Activated naive CD4-positive, alpha-beta T cell treated with anti-CD3 and anti-CD28 coated beads, Interleukin-2, amount 50 U/mL, for 24 hours (primary cell): ENCODE results near the gene BICD1.

ENCODE experiments used
- H3K27ac Mint-ChIP-seq: one replicate; pipeline ENCODE4 v1.8.0; 2021; ENCODE audit warnings: mild to moderate bottlenecking, mixed read lengths
- H3K27me3 Mint-ChIP-seq: one replicate; pipeline ENCODE4 v1.8.0; 2021; ENCODE audit warnings: mixed read lengths
- H3K36me3 Mint-ChIP-seq: one replicate; pipeline ENCODE4 v1.8.0; 2021; ENCODE audit warnings: mixed read lengths
- H3K4me1 Mint-ChIP-seq: one replicate; pipeline ENCODE4 v1.8.0; 2021; ENCODE audit warnings: mixed read lengths
- H3K4me3 Mint-ChIP-seq: one replicate; pipeline ENCODE4 v1.8.0; 2021; ENCODE audit warnings: mild to moderate bottlenecking, mixed read lengths
- H3K9me3 Mint-ChIP-seq: one replicate; pipeline ENCODE4 v1.8.0; 2021; ENCODE audit warnings: mixed read lengths

BICD1 gene

DNA sequence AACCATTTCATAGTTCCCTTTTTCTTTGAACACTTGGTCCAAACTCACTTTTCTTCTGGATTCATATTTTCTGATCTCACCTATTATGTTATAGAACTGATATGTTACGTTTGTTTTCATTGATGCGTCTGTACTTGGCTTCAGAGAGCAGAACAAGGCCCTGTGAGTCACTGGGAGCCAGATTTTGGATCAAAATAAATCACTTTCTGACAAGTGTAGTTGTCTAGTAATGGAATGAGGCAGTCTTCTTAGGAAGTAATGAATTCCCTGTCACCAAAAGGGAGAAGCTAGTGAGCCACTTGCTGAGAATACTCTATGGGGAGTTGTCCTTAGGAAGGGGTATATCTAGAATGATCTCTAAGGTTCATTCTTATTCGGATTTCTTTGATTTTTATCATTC is 10.2 kb downstream of the BICD1 start:
- H3K4me1 Mint-ChIP-seq, result peaks cover 20% of the 10 kb centered on the region
- no peak overlapping the region for H3K27ac Mint-ChIP-seq
- H3K9me3 Mint-ChIP-seq, result no peaks in the 10 kb centered on the region
- peaks cover 17% of the 10 kb centered on the region for H3K36me3 Mint-ChIP-seq
- H3K27me3 Mint-ChIP-seq, result no peaks in the 10 kb centered on the region
- H3K4me3 Mint-ChIP-seq, result no peak overlapping the region

DNA sequence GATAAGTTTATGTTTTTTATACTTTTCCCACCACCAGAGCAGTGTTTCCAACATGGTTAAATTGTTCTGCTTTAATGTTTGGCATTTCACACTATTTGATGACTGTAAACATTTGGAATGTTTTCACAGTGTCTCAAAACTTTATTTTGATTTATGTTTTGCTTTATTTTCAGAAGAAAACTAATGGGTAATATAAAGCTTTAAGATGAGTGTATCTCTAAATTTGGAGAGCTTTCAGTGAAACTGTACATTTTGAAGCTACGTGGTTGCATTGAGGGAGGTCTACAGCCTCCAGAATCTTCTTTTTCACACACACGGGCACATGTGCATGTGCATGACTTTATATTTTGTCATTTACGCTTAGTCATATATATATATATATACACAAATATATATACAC is 10.7 kb downstream of the BICD1 start:
- Mint-ChIP-seq H3K9me3 (no peaks in the 10 kb centered on the region), H3K4me1 (peaks cover 20% of the 10 kb centered on the region), H3K27ac (no peak overlapping the region), H3K27me3 (no peaks in the 10 kb centered on the region), H3K4me3 (no peak overlapping the region), H3K36me3 (peaks cover 16% of the 10 kb centered on the region)

DNA sequence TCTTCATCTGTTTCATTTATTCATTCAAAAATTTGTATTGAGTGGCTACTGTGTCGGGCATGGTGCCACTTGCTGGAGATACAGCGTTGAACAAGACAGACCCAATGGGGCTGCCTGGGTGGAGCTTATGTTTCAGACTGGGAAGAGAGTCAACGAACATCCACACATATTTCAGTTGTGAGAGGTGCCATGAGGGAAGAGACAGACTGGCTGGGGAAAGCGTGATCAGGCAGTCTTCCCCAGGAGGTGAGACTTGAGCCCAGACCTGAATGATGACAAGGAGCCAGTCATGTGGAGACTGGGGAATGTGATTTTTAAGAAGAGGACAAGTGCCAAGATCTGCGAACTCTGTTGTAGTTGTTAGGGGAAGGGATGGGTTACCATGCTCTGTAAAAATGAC is 12.2 kb downstream of the BICD1 start:
- no peaks in the 10 kb centered on the region for H3K27me3 Mint-ChIP-seq
- no peak overlapping the region for H3K27ac Mint-ChIP-seq
- peaks cover 12% of the 10 kb centered on the region for H3K36me3 Mint-ChIP-seq
- peaks cover 17% of the 10 kb centered on the region for H3K4me1 Mint-ChIP-seq
- no peaks in the 10 kb centered on the region for H3K9me3 Mint-ChIP-seq
- H3K4me3 Mint-ChIP-seq, result no peak overlapping the region

DNA sequence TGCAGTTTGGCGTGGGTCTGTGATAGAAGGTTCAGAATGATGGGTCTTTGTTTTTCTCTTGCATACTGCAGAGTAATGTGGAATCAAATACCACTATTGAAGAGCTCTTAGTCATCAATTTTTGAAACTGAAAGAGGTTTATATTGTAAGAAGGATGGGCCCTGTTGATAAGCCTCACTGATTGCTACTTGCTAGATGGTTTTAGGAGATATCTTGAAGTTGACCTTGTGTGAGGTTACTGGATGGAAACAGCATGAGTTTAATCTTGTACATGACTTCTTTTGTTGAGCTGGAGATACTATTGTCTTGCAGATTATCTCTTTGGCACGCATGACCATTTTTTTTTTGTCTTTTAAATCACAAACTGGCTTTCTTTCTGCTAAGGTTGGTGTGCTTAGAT is 13.8 kb downstream of the BICD1 start:
- Mint-ChIP-seq H3K27me3 (no peaks in the 10 kb centered on the region), H3K4me1 (peaks cover 11% of the 10 kb centered on the region), H3K4me3 (no peak overlapping the region)

DNA sequence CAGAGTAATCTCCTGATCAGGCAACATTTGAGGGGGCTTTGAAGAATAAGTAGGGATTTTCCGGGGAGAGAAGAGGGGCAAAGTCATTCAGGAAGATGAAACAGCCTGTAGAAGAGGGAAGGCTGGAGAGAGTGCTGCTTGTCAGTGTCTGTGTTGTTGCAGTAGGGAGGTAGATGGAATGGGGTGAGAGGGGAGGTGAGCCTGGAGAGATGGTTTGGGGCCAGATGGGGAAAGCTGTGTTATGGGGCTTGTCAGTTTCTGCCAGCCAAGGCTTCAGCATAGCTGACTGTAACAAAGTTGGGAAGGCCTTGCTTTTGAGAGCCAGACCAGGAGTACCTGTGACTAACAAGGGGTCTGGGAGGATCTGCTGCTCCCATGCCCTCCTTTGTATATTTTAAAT is 18.0 kb downstream of the BICD1 start:
- Mint-ChIP-seq H3K4me3 (no peak overlapping the region), H3K9me3 (no peaks in the 10 kb centered on the region), H3K27ac (no peak overlapping the region), H3K27me3 (no peaks in the 10 kb centered on the region), H3K4me1 (peaks cover 10% of the 10 kb centered on the region), H3K36me3 (peaks cover 9% of the 10 kb centered on the region)

More for the DNA sequence above, 13.8 kb downstream of the BICD1 start:
- Mint-ChIP-seq H3K9me3 (no peaks in the 10 kb centered on the region), H3K36me3 (peaks cover 12% of the 10 kb centered on the region), H3K27ac (no peak overlapping the region)

DNA sequence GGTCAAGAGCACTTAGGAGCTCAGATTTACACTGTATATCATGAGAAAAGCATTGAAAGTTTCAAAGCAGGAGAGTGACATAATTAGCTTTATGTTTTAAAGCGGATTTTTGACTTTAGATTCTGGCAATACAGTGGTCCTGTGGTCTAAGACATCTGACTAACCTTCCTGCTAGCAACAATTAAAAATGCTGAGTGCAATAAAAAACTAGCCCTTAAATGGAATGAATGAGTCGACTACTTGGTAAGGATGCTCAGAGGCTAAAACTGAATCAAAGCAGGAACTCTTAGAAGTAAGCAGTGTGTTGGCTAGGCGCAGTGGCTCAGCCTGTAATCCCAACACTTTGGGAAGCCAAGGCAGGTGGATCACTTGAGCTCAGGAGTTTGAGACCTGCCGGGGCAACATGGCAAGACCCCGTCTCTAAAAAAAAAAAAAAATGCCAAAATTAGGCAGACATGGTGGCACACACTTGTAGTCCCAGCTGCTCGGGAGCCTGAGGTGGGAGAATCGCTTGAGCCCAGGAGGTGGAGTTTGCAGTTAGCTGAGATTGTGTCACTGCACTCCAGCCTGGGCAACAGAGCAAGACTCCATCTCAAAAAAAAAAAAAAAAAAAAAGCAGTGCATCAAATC is 18.9 kb downstream of the BICD1 start:
- Mint-ChIP-seq H3K4me1 (peaks cover 5% of the 10 kb centered on the region), H3K36me3 (peaks cover 5% of the 10 kb centered on the region), H3K4me3 (no peak overlapping the region), H3K27ac (no peak overlapping the region), H3K27me3 (no peaks in the 10 kb centered on the region), H3K9me3 (no peaks in the 10 kb centered on the region)

DNA sequence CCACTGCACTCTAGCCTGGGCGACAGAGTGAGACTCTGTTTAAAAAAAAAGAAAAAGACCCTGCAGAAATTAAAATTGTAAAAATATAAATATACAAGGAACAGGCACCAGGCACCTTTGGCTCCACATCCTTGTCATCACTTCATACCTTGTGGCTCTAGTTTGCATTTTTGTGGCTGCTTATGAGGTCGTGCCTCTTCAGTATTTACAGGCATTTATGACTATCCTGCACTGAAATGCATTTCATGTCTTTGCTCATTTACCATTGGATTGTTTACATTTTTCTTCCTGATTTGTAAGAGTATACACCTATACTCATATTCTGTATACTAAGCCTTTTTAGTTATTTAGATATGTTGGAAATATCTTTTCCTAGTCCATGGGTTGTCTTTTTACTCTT is 20.1 kb downstream of the BICD1 start:
- H3K27ac Mint-ChIP-seq, result peak overlapping the region; percentile 55

DNA sequence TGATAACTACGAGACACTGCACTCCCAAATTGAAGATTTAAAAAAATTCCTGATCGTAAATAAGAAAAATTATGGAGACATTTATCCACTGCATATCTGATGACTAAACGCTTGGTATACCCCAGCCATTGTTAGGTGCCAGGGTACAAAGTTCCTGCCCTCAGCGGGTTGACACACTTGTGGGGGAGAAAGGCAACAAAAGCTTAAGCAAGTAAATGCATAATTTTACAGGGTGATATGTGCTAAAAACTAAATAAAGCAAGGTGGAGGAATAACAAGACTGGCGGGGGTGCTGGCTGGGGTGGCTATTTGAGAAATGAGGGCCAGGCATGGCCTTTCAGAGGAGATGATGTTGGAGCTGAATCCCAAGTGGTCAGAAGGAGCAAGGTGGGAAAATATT is 25.0 kb downstream of the BICD1 start:
- H3K36me3 Mint-ChIP-seq, result peaks cover 4% of the 10 kb centered on the region
- H3K27ac Mint-ChIP-seq, result no peak overlapping the region
- peaks cover 24% of the 10 kb centered on the region for H3K4me1 Mint-ChIP-seq
- H3K27me3 Mint-ChIP-seq, result no peaks in the 10 kb centered on the region
- no peak overlapping the region for H3K4me3 Mint-ChIP-seq
- H3K9me3 Mint-ChIP-seq, result no peaks in the 10 kb centered on the region

More for the DNA sequence above, 20.1 kb downstream of the BICD1 start:
- peaks cover 3% of the 10 kb centered on the region for H3K4me1 Mint-ChIP-seq
- no peaks in the 10 kb centered on the region for H3K27me3 Mint-ChIP-seq
- peaks cover 4% of the 10 kb centered on the region for H3K36me3 Mint-ChIP-seq
- no peak overlapping the region for H3K4me3 Mint-ChIP-seq
- no peaks in the 10 kb centered on the region for H3K9me3 Mint-ChIP-seq

DNA sequence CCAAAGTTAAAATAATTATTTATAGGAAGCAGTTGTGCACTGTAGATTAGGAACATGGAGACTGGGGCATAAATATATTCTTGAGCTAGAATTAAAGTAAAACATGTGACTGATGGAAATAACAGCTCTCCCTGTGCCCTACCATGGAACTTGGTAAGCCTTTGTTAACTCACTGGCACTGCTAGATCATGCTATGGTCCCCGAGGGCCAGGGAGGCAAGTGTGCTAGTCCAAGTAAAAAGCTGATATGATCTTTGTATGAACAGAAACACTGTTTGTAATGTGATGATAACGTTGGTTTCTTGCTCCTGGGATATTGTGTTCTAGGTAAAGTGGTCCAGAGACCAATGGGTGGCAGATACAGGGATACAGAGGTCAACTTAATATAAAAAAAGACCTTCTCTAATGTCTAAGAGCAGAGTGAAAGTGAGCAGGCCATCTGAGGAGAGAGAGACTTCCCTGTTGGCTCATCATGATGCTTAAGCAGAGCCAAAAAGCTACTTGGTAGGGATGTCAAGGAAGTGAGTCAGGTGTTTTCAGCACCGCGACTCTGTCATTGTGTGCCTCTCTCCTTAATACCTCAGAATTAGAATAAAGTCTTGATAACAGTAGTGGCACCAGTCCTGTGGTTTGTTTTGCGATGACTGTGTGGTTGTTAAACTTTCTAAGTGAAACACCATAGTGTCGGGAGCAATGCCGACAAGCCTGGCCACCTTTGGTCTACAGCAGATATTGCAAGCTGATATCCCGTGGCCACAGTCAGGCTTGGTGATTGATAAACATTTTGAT is 27.6 kb downstream of the BICD1 start:
- Mint-ChIP-seq H3K27me3 (no peaks in the 10 kb centered on the region), H3K4me1 (peaks cover 28% of the 10 kb centered on the region), H3K9me3 (no peaks in the 10 kb centered on the region), H3K27ac (peak overlapping the region; percentile 60), H3K4me3 (no peak overlapping the region), H3K36me3 (peaks cover 4% of the 10 kb centered on the region)

DNA sequence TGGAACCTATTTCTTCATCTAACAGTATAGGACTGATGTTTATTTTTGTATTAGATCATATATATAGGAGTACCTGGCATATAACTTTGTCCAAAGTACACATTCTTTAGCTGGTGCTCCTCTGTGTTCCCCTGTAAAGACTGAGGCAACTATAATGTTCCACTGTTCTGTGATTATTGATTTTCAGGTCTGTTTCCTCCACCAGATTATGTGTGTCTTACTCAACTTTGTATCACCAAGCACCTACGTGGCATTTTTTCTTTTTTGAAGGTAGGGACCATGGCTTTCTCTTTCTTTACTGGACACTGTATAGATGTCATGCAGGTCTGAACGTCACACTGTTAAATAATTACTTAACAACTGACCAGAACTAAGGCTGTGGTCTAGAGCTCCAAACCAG is 29.3 kb downstream of the BICD1 start:
- no peaks in the 10 kb centered on the region for H3K27me3 Mint-ChIP-seq
- no peaks in the 10 kb centered on the region for H3K9me3 Mint-ChIP-seq
- peaks cover 41% of the 10 kb centered on the region for H3K4me1 Mint-ChIP-seq
- H3K4me3 Mint-ChIP-seq, result no peak overlapping the region
- no peak overlapping the region for H3K27ac Mint-ChIP-seq
- H3K36me3 Mint-ChIP-seq, result no peaks in the 10 kb centered on the region

DNA sequence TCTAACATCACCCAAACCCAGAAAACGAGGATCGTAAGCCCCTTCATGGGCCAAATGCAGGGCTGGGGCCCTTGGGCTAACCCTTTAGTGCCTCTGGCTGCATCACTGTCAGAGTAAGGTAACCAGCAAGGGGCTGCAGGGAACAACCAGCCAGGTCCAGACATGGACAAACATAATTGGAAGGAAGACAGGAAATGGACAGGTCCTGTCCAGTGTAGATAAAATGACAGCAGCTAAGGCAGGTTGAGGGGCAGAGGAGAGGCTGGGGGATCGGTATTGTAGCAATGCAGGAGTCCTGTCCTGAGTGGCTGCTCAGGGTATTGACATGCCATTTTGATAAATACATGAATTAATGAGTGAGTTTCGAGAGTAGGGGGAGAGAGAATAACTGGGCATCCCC is 29.8 kb downstream of the BICD1 start:
- H3K4me1 Mint-ChIP-seq, result peaks cover 41% of the 10 kb centered on the region
- H3K36me3 Mint-ChIP-seq, result no peaks in the 10 kb centered on the region
- no peak overlapping the region for H3K27ac Mint-ChIP-seq
- no peak overlapping the region for H3K4me3 Mint-ChIP-seq
- no peaks in the 10 kb centered on the region for H3K27me3 Mint-ChIP-seq
- no peaks in the 10 kb centered on the region for H3K9me3 Mint-ChIP-seq

DNA sequence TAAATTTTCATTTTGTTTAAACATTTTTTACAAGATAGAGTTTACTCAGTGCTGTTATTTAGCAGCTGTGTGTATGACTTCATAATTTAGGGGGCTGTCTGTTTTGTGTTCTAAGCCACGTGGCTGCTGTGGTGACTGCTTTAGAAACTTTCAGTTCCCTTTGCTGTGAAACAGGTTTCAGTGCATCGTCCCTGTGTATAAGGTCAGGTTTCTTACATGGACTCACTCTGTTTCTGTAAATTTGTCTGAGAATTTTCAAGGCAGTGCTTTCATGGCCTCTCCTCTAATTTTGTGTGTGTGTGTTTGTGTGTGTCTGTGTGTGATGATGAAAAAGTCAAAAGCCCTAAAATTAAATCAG is 32.4 kb downstream of the BICD1 start:
- peak overlapping the region; percentile 41 for H3K27ac Mint-ChIP-seq
- peak overlapping the region; percentile 83 for H3K4me3 Mint-ChIP-seq
- peaks cover 2% of the 10 kb centered on the region for H3K36me3 Mint-ChIP-seq
- no peaks in the 10 kb centered on the region for H3K9me3 Mint-ChIP-seq
- H3K4me1 Mint-ChIP-seq, result peaks cover 50% of the 10 kb centered on the region
- no peaks in the 10 kb centered on the region for H3K27me3 Mint-ChIP-seq

DNA sequence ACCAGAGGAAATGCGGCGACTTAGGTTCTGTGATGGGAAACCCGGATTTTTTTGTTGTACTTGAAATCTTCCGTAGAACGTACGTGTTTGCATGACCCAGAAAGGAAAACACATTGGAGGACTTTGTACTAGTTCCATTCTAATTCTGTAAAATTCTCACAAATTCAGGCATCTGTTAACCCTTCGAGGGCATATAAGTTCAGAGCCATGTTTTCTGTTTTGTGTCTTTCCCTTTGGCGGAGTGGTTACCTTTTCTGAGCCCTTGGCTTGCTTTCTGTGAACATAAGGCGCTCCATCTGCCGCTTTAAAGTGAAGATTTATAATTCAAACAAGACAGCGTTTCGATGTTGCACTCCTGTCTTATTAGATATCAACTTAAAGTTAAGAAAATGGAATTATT is 34.2 kb downstream of the BICD1 start:
- H3K4me1 Mint-ChIP-seq, result peaks cover 40% of the 10 kb centered on the region
- H3K27me3 Mint-ChIP-seq, result no peaks in the 10 kb centered on the region
- no peak overlapping the region for H3K27ac Mint-ChIP-seq
- peak overlapping the region; percentile 45 for H3K4me3 Mint-ChIP-seq
- no peaks in the 10 kb centered on the region for H3K9me3 Mint-ChIP-seq
- H3K36me3 Mint-ChIP-seq, result peaks cover 2% of the 10 kb centered on the region

DNA sequence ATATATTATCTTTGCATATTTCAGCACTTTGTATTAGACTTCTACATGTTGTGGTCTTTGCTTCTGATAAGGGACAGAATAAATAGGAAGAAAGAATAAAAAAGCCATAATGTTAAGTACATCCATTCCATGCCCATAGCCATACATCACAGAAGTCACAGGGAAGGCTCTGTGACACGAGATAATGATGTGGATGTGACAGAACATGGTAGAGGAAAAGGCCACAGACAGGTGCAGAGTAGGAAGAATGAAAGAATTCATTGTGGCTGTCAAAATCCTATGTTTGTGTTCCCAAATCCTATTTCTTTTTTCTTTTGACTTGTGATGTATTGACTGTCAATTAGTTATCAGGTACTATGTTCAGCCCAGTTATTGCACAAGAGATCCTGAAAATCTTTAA is 38.4 kb downstream of the BICD1 start:
- Mint-ChIP-seq H3K4me1 (peaks cover 21% of the 10 kb centered on the region), H3K27me3 (no peaks in the 10 kb centered on the region), H3K27ac (no peak overlapping the region), H3K9me3 (no peaks in the 10 kb centered on the region), H3K4me3 (no peak overlapping the region), H3K36me3 (peaks cover 7% of the 10 kb centered on the region)

DNA sequence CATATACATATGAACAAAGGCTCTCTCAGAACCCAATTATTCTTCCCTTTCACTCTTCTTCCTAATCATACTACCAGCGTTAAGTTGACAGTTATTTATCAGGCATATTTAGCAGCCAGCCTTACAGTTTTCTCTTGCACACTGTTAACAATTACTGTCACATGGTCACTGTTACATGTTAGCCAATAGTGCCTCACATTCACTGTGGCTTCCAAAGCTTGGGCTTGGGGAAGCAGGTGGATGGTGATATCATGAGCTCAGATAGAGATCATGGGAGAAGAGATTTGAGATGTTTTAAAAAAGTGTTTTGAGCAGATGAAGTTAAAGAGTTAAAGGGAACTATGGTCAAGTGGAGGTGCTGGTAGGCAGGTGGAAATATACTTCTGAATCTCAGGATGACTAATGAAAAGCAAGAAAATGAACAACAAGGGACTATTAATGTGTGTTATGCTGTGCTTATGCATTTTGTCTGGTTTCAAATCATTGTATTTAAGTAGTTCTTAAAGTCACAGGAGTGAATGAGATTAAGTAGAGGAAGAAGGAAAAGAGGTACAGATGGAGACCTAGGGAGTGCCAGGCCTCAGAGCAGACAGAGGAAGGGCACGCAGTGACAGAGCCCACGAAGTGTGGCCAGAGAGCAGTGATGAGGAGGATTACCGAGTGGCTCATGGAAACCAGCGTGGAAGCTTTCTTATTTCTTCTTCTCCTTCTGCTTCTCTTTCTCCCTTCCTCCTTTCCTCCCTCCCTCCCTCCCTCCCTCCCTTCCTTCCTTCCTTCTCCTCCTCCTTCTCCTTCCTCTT is 39.6 kb downstream of the BICD1 start:
- no peak overlapping the region for H3K4me3 Mint-ChIP-seq
- H3K27me3 Mint-ChIP-seq, result no peaks in the 10 kb centered on the region
- no peaks in the 10 kb centered on the region for H3K9me3 Mint-ChIP-seq
- H3K36me3 Mint-ChIP-seq, result peaks cover 11% of the 10 kb centered on the region
- H3K27ac Mint-ChIP-seq, result no peak overlapping the region
- peaks cover 14% of the 10 kb centered on the region for H3K4me1 Mint-ChIP-seq

DNA sequence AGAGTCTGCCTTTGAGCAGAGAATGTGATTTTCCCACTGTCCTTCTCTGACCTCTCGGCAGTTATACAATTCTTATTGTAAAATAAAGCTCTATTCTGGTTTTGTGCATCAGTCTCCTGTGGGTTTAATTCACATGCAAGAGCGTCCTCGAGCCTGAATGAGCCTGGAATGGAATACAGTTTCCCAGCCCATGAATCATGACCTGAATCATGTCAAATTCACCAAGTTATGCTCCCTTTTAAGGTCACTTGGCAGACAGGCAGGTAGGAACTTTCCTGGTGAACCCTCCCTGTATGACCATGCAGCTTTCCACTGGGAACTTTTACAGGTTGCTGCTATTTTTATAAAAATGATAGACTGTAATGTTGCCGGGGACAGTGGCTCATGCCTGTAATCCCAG is 41.7 kb downstream of the BICD1 start:
- H3K9me3 Mint-ChIP-seq, result no peaks in the 10 kb centered on the region
- no peak overlapping the region for H3K4me3 Mint-ChIP-seq
- no peaks in the 10 kb centered on the region for H3K27me3 Mint-ChIP-seq
- H3K4me1 Mint-ChIP-seq, result peaks cover 5% of the 10 kb centered on the region
- H3K27ac Mint-ChIP-seq, result no peak overlapping the region
- peaks cover 15% of the 10 kb centered on the region for H3K36me3 Mint-ChIP-seq
